A549 (cell line): ENCODE data around the gene CETN3.

Experiments used
- NPAS2 ChIP-seq: fragments of 250-450 bp; sonication (Bioruptor Pico); IDR thresholded peaks from 2 replicates; pipeline ENCODE4 v1.8.0; 2022; ENCODE audit warnings: mild to moderate bottlenecking, moderate library complexity, borderline replicate concordance
- POLR2A ChIP-seq: IDR thresholded peaks from 2 replicates; pipeline ENCODE4 v1.6.1; 2012; ENCODE audit warnings: mild to moderate bottlenecking, low read length

DNA sequence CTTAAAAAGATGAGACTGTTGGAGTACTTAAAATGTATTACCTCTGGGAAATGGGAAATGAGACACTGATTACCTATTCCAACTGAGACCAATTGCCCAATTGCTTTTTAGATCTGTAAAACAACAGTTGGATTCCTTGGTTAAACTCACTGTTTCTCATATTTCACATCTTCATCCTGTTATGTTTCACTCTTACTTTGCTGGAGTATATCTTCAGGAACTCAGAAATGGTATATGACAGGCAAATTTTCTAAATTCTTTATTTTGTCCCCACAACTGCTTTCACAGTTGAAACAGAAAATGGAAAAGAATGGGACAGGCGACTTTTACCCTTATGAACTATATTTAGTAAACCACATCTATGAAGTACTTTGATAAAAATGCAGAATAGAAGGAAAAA is 8.7 kb upstream of the CETN3 start:
- TF ChIP-seq NPAS2 (CRISPR knock-in tag) (no peak), POLR2A (no peak)
